GM12878 (cell line): ENCODE data around the gene POGZ. TPM values are rescaled to one million over a fixed set of nuclear protein-coding genes. Genes with fewer than 3 reads are reported as not detected.

Experiments used
- ATAC-seq: fragments of 200-7000 bp; cut with Tn5 transposase; 3 replicates; pipeline ENCODE4 v1.9.1; 2020; ENCODE audit warnings: mild to moderate bottlenecking, moderate library complexity
- BruUV-seq: library from RNA; stranded (reverse); fragments of 400-500 nt; replicated peaks from 2 replicates; lab custom pipeline; 2021; lab: Mats Ljungman, UMichigan
- CTCF ChIA-PET: fragments of 300-600 bp; sonication (Branson Sonifier 250); formaldehyde crosslinking; extraction: SDS; loops from one replicate; lab custom pipeline; 2021; ENCODE audit warnings: inconsistent platforms; lab: Yijun Ruan, JAX
- POLR2A ChIA-PET: fragments of 350-600 bp; formaldehyde crosslinking; extraction: SDS; loops from one replicate; lab custom pipeline; 2021; ENCODE audit warnings: inconsistent platforms; lab: Charles Lee
- RAD21 ChIA-PET: fragments of 300-600 bp; sonication (Branson Sonifier 250); formaldehyde crosslinking; loops from one replicate; lab custom pipeline; 2023; ENCODE audit warnings: antibody characterized with exemption; ENCODE audit not compliant: unreplicated experiment; lab: Charles Lee
- SMC1A ChIA-PET: fragments of 300-600 bp; sonication (Branson Sonifier 250); formaldehyde crosslinking; loops from one replicate; lab custom pipeline; 2023; ENCODE audit not compliant: unreplicated experiment, uncharacterized antibody; lab: Charles Lee
- DNase-seq: peaks from one replicate; pipeline ENCODE4 v3.0.0-alpha.2; 2011; ENCODE audit warnings: low read depth, low spot score
- FAIRE-seq: peaks from 3 replicates; lab custom pipeline; 2011; peaks lifted over from hg19 to GRCh38; lab: Jason Lieb, UNC
- H2AFZ ChIP-seq: 2 replicates; pipeline ENCODE4 v1.6.0; 2011; ENCODE audit warnings: low read depth, low read length, control low read depth; ENCODE audit not compliant: control insufficient read depth
- H3K27ac ChIP-seq: 2 replicates; pipeline ENCODE4 v1.5.1; 2011; ENCODE audit warnings: control low read depth; ENCODE audit not compliant: control insufficient read depth, insufficient read depth
- H3K27me3 ChIP-seq, 2 experiments: replicated peaks in 1 of 2; 2 replicates each; pipeline versions ENCODE4 v1.6.0 to v1.6.1; 2011; ENCODE audit warnings: low read length in 1 of 2; ENCODE audit not compliant: control insufficient read depth in 2 of 2, insufficient read depth in 2 of 2
- H3K36me3 ChIP-seq, 2 experiments: 2 replicates each; pipeline ENCODE4 v1.5.1; 2011; ENCODE audit warnings: low read length in 1 of 2; ENCODE audit not compliant: control insufficient read depth in 2 of 2, insufficient read depth in 2 of 2
- H3K4me1 ChIP-seq: 2 replicates; pipeline ENCODE4 v1.6.1; 2011; ENCODE audit warnings: mild to moderate bottlenecking, low read length, moderate library complexity, mixed read lengths; ENCODE audit not compliant: control insufficient read depth, insufficient read depth
- H3K4me2 ChIP-seq: 2 replicates; pipeline ENCODE4 v1.6.0; 2011; ENCODE audit warnings: control low read depth; ENCODE audit not compliant: control insufficient read depth, insufficient read depth
- H3K4me3 ChIP-seq: fragments of 200-600 bp; sonication (generic); 2 replicates; pipeline ENCODE4 v1.5.1; 2016
- H3K79me2 ChIP-seq: 2 replicates; pipeline ENCODE4 v1.6.0; 2011; ENCODE audit warnings: low read length; ENCODE audit not compliant: control insufficient read depth, insufficient read depth
- H3K9ac ChIP-seq: 2 replicates; pipeline ENCODE4 v1.8.0; 2011; ENCODE audit warnings: low read length, control low read depth, mixed read lengths; ENCODE audit not compliant: control insufficient read depth, insufficient read depth
- H3K9me3 ChIP-seq: replicated peaks from 3 replicates; pipeline ENCODE4 v1.5.1; 2011; ENCODE audit warnings: mild to moderate bottlenecking, low read length; ENCODE audit not compliant: control insufficient read depth, insufficient read depth
- H4K20me1 ChIP-seq: 2 replicates; pipeline ENCODE4 v1.6.0; 2011; ENCODE audit not compliant: control insufficient read depth, insufficient read depth
- CREB1 ChIP-seq: IDR thresholded peaks from 2 replicates; pipeline ENCODE4 v1.6.1; 2012; ENCODE audit warnings: low read depth, mild to moderate bottlenecking, inconsistent platforms
- GATAD2B ChIP-seq: fragments of 450-650 bp; conservative IDR thresholded peaks from 2 replicates; pipeline ENCODE4 v1.6.1; 2017; ENCODE audit warnings: low read depth, mild to moderate bottlenecking, moderate library complexity
- IKZF1 ChIP-seq: fragments of 450-650 bp; conservative IDR thresholded peaks from 2 replicates; pipeline ENCODE4 v1.6.1; 2017; ENCODE audit warnings: antibody characterized with exemption, mild to moderate bottlenecking
- MTA2 ChIP-seq: fragments of 450-650 bp; IDR thresholded peaks from 2 replicates; pipeline ENCODE4 v1.6.1; 2016; ENCODE audit warnings: low read depth, mild to moderate bottlenecking, moderate library complexity
- PAX5 ChIP-seq: IDR thresholded peaks from 2 replicates; pipeline ENCODE4 v1.6.1; 2011; ENCODE audit warnings: low read depth, low read length, borderline replicate concordance
- POLR2AphosphoS2 ChIP-seq: IDR thresholded peaks from 2 replicates; pipeline ENCODE4 v1.6.1; 2011; ENCODE audit warnings: low read depth, mild to moderate bottlenecking, low read length, improper control_type of control experiment, moderate library complexity
- POLR2AphosphoS5 ChIP-seq: IDR thresholded peaks from 2 replicates; pipeline ENCODE4 v1.6.1; 2011; ENCODE audit warnings: mild to moderate bottlenecking, low read length, inconsistent platforms
- SMC3 ChIP-seq: IDR thresholded peaks from 2 replicates; pipeline ENCODE4 v1.6.1; 2011; ENCODE audit warnings: low read length, improper control_type of control experiment, borderline replicate concordance
- ZBED1 ChIP-seq: IDR thresholded peaks from 2 replicates; pipeline ENCODE4 v1.6.1; 2016; ENCODE audit warnings: borderline replicate concordance
- WGBS: methylation state at CpG from one replicate; pipeline ENCODE4 v1.1.6; 2016; ENCODE audit warnings: low lambda C conversion rate; ENCODE audit not compliant: insufficient replicate concordance, insufficient coverage; ENCODE audit errors: missing lambda C conversion rate; 5-methylcytosine and 5-hydroxymethylcytosine counted together
- in situ Hi-C: fragments of 300-500 bp; cut with MboI; formaldehyde crosslinking; loops from 9 replicates; pipeline ENCODE4 v1.14.3; 2018; ENCODE audit warnings: mixed read lengths
- intact Hi-C: fragments of 100-400 bp; cut with micrococcal nuclease; formaldehyde crosslinking; loops from one replicate; pipeline ENCODE4 v1.14.2; 2022; ENCODE audit not compliant: unreplicated experiment
- polyA plus RNA-seq, 11 experiments: library from polyadenylated mRNA; depleted of rRNA in 4 of 11; unstranded in 6 of 11; stranded (reverse) in 5 of 11; fragments of >200 nt; fragmentation: Nextera tagmentation in 4 of 11; fragmentation: Illumina TruSeq in 1 of 11; extraction: Ambion mirVana in 4 of 11; extraction: Trizol in 1 of 11; gene quantifications; 1 replicate in 1 of 11; 2 replicates in 10 of 11; pipeline versions ENCODE4 v1.2.1 to v1.2.3, GENCODE V29; 2011 to 2016; ENCODE audit warnings: inconsistent platforms in 2 of 11, missing spikeins in 2 of 11, low read depth in 1 of 11
- total RNA-seq, 4 experiments: library from RNA; depleted of rRNA in 3 of 4; stranded (reverse); fragments of >200 nt in 3 of 4; fragmentation: Illumina TruSeq in 1 of 4; extraction: Trizol in 1 of 4; gene quantifications; 2 replicates each; pipeline versions ENCODE4 v1.2.1 to v1.2.3, GENCODE V29; 2013 to 2021
- TF ChIP-seq, protein P1 (sequence below): fragments of 450-650 bp; formaldehyde crosslinking; IDR thresholded peaks from 2 replicates; pipeline ENCODE4 v1.4.0; 2022; ENCODE audit warnings: mild to moderate bottlenecking, moderate library complexity
- TF ChIP-seq, protein P2 (sequence below): fragments of 450-650 bp; conservative IDR thresholded peaks from 2 replicates; pipeline ENCODE4 v1.6.1; 2017; ENCODE audit warnings: mild to moderate bottlenecking, moderate library complexity

Gene POGZ
- total and polyA plus RNA-seq, 10 of the 15 experiments (the other 5 are each of a cell fraction or from before 2014, with no cell fraction given) = 11.3 to 80.6 (median 35.8) TPM

- H3K27ac ChIP-seq = no peak overlapping the region
- H3K4me3 ChIP-seq = no peak overlapping the region
- no peak overlapping the region for H3K9ac ChIP-seq
- intact Hi-C loops = no loop called here
- no peak overlapping the region for H3K4me2 ChIP-seq
- FAIRE-seq = no peak
- H3K79me2 ChIP-seq = no peaks in the 10 kb centered on the region
- H4K20me1 ChIP-seq = no peaks in the 10 kb centered on the region
- no peak overlapping the region for H2AFZ ChIP-seq
- H3K9me3 ChIP-seq = no peaks in the 10 kb centered on the region
- no TSS peak for BruUV-seq
- ChIA-PET RAD21 (no interaction called here), SMC1A (no interaction called here), CTCF (interaction anchor here (0.6 kb wide), 1 partner anchor 221 kb away, joined by 4 read pairs; the partner anchor contains the start of gene TNFAIP8L2)
- H3K27me3 ChIP-seq = no peaks in the 10 kb centered on the region
- 21% methylated on average over 3 of the region's 3 CpGs for WGBS
- TF ChIP-seq IKZF1 = no peak
- no peak for TF ChIP-seq CREB1
- no peak for TF ChIP-seq POLR2AphosphoS5
- TF ChIP-seq, protein P1, sequence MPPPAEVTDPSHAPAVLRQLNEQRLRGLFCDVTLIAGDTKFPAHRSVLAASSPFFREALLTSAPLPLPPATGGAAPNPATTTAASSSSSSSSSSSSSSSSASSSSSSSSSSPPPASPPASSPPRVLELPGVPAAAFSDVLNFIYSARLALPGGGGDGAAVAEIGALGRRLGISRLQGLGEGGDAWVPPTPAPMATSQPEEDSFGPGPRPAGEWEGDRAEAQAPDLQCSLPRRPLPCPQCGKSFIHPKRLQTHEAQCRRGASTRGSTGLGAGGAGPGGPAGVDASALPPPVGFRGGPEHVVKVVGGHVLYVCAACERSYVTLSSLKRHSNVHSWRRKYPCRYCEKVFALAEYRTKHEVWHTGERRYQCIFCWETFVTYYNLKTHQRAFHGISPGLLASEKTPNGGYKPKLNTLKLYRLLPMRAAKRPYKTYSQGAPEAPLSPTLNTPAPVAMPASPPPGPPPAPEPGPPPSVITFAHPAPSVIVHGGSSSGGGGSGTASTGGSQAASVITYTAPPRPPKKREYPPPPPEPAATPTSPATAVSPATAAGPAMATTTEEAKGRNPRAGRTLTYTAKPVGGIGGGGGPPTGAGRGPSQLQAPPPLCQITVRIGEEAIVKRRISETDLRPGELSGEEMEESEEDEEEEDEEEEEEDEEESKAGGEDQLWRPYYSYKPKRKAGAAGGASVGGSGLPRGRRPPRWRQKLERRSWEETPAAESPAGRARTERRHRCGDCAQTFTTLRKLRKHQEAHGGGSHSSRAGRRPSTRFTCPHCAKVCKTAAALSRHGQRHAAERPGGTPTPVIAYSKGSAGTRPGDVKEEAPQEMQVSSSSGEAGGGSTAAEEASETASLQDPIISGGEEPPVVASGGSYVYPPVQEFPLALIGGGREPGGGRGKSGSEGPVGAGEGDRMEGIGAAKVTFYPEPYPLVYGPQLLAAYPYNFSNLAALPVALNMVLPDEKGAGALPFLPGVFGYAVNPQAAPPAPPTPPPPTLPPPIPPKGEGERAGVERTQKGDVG (CRISPR knock-in tag) = no peak
- TF ChIP-seq GATAD2B = no peak
- no peak for TF ChIP-seq POLR2AphosphoS2
- no peak for TF ChIP-seq PAX5
- TF ChIP-seq ZBED1 = no peak
- no peak for TF ChIP-seq MTA2
- TF ChIP-seq, protein P2, sequence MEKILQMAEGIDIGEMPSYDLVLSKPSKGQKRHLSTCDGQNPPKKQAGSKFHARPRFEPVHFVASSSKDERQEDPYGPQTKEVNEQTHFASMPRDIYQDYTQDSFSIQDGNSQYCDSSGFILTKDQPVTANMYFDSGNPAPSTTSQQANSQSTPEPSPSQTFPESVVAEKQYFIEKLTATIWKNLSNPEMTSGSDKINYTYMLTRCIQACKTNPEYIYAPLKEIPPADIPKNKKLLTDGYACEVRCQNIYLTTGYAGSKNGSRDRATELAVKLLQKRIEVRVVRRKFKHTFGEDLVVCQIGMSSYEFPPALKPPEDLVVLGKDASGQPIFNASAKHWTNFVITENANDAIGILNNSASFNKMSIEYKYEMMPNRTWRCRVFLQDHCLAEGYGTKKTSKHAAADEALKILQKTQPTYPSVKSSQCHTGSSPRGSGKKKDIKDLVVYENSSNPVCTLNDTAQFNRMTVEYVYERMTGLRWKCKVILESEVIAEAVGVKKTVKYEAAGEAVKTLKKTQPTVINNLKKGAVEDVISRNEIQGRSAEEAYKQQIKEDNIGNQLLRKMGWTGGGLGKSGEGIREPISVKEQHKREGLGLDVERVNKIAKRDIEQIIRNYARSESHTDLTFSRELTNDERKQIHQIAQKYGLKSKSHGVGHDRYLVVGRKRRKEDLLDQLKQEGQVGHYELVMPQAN = no peak
- TF ChIP-seq SMC3 = no peak
- TF ChIP-seq, all 136 proteins: peak for 0
- in situ Hi-C loops = no loop called here
- POLR2A ChIA-PET = no interaction called here
- DNase-seq = no peak
- no peaks in the 10 kb centered on the region for H3K4me1 ChIP-seq
- ATAC-seq = no peak
- H3K36me3 ChIP-seq = no peaks in the 10 kb centered on the region
These were observed 82.0 kb downstream of the POGZ start for GRCh38 chr1:151377150-151377884.
